Epithelial cell of umbilical artery (primary cell): Measurements from ENCODE around the gene URI1. TPM values are rescaled to one million over a fixed set of nuclear protein-coding genes. Genes with fewer than 3 reads are reported as not detected.

Experiments
- total RNA-seq: library from RNA; depleted of rRNA; stranded (reverse); fragments of >200 nt; gene quantifications from 2 replicates; pipeline ENCODE4 v1.2.3, GENCODE V29; 2014

Gene URI1
- 45.3 and 48.7 TPM in 2 replicates for total RNA-seq

DNA sequence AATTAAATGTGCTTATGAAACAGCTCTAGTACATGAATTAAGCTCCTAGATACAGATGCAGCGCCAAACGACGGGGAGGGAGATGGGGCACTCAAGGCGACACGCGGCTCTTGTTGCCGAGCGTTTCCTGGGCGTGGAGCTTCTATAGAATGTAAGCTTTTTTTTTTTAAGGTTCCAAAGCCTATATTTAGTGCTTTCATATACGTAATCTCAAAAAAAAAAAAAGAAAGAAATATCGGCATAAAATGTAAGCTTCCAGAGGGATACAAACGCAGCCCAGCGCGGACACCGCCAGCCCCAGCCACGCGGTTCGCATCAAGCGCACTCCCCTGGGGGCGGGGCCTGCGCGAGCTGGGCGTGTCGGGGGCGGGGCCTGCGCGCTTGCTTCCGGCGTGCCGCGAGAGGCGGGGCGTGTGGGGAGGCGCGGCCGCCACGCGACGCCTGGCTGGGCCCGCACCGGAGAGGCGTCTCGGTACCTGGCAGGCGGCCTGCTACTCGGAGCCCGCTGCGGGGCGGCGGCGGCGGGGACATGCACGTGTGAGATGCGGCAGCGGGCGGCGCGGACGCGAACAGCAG is at the start of gene URI1:
URI1 (plus strand) TSS at position 412 of the 576 bp plus-strand sequence. CDS start 309 bp downstream, outside the sequence.

Other genes with a start within 250 kb of the URI1 start
- 17.8 and 18.2 TPM in 2 replicates for gene C19orf12, start 227.0 kb upstream of the URI1 start, total RNA-seq
- gene CCNE1, start 130.2 kb upstream of the URI1 start, total RNA-seq = 9.1 and 9.4 TPM in 2 replicates